A549 (cell line): ENCODE data around the gene ZSCAN26. TPM values are rescaled to one million over a fixed set of nuclear protein-coding genes. Genes with fewer than 3 reads are reported as not detected.
A peak's percentile ranks its signal among the peaks of the same experiment; 100 is the strongest.

Source experiments
- ATAC-seq, 2 experiments: fragments of 200-7000 bp in 1 of 2; fragments of >200 bp in 1 of 2; cut with Nextera tagmentation in 1 of 2; cut with Tn5 transposase in 1 of 2; 3 replicates each; pipeline versions ENCODE4 v1.8.0 to v1.9.1; 2018 to 2020; ENCODE audit warnings: mild to moderate bottlenecking in 1 of 2, moderate library complexity in 1 of 2
- CTCF ChIA-PET: fragments of 300-600 bp; sonication (Branson Sonifier 250); formaldehyde crosslinking; extraction: SDS; loops from one replicate; lab custom pipeline; 2021; ENCODE audit warnings: antibody characterized with exemption, inconsistent platforms; lab: Yijun Ruan, JAX
- POLR2A ChIA-PET: fragments of 350-600 bp; formaldehyde crosslinking; extraction: SDS; loops from one replicate; lab custom pipeline; 2021; ENCODE audit warnings: antibody characterized with exemption, inconsistent platforms; lab: Yijun Ruan, JAX
- DNase-seq, 2 experiments: peaks; one replicate each; pipeline versions ENCODE4 v3.0.0 to v3.0.0-alpha.2; 2011 to 2016; ENCODE audit warnings: low read depth in 1 of 2, low spot score in 1 of 2
- FAIRE-seq: peaks from 2 replicates; lab custom pipeline; 2011; peaks lifted over from hg19 to GRCh38; lab: Jason Lieb, UNC
- H3K27ac ChIP-seq, 2 experiments: fragments of >200 bp; sonication (Bioruptor Twin); formaldehyde crosslinking; 3 replicates each; pipeline ENCODE4 v1.5.1; 2016 to 2017
- H3K4me1 ChIP-seq: fragments of >200 bp; sonication (Bioruptor Twin); formaldehyde crosslinking; 3 replicates; pipeline ENCODE4 v1.6.1; 2016
- H3K4me2 ChIP-seq: fragments of >200 bp; sonication (Bioruptor Twin); formaldehyde crosslinking; 3 replicates; pipeline ENCODE4 v1.6.1; 2016
- H3K4me3 ChIP-seq: fragments of >200 bp; sonication (Bioruptor Twin); formaldehyde crosslinking; 3 replicates; pipeline ENCODE4 v1.5.1; 2016
- H3K9me3 ChIP-seq: fragments of >200 bp; sonication (Bioruptor Twin); formaldehyde crosslinking; 3 replicates; pipeline ENCODE4 v1.6.1; 2016
- CHD2 ChIP-seq: fragments of 150-350 bp; IDR thresholded peaks from 2 replicates; pipeline ENCODE4 v1.6.1; 2014; ENCODE audit warnings: low read length; ENCODE audit not compliant: partially characterized antibody
- E2F6 ChIP-seq: IDR thresholded peaks from 2 replicates; pipeline ENCODE4 v1.6.1; 2012; ENCODE audit warnings: low read depth, borderline replicate concordance
- EHF ChIP-seq: fragments of 250-450 bp; sonication (Bioruptor Pico); IDR thresholded peaks from 2 replicates; pipeline ENCODE4 v1.5.0; 2020; ENCODE audit warnings: mild to moderate bottlenecking
- ESRRA ChIP-seq: fragments of 150-350 bp; IDR thresholded peaks from 2 replicates; pipeline ENCODE4 v1.6.1; 2014; ENCODE audit warnings: mild to moderate bottlenecking, low read length, borderline replicate concordance
- FOSB ChIP-seq: fragments of 250-450 bp; sonication (Bioruptor Pico); IDR thresholded peaks from 2 replicates; pipeline ENCODE4 v1.5.0; 2020; ENCODE audit warnings: mild to moderate bottlenecking, moderate library complexity
- FOSL2 ChIP-seq, 2 experiments: fragments of 450-650 bp in 1 of 2; fragments of >200 bp in 1 of 2; sonication (Bioruptor Twin) in 1 of 2; formaldehyde crosslinking; IDR thresholded peaks; 2 replicates each; pipeline versions ENCODE4 v1.5.0 to v1.6.1; 2016 to 2020; ENCODE audit warnings: mild to moderate bottlenecking in 1 of 2, moderate library complexity in 1 of 2
- GATA3 ChIP-seq: IDR thresholded peaks from 2 replicates; pipeline ENCODE4 v1.6.1; 2012; ENCODE audit warnings: borderline replicate concordance
- HOXB13 ChIP-seq: fragments of 250-450 bp; sonication (Bioruptor Pico); IDR thresholded peaks from 2 replicates; pipeline ENCODE4 v1.5.0; 2020; ENCODE audit warnings: low read depth, mild to moderate bottlenecking, moderate library complexity
- JUN ChIP-seq, 2 experiments: fragments of >200 bp; sonication (Bioruptor Twin); formaldehyde crosslinking; IDR thresholded peaks; 2 replicates in 1 of 2; 3 replicates in 1 of 2; pipeline ENCODE4 v1.6.1; 2016 to 2017
- MAFK ChIP-seq: fragments of 450-650 bp; IDR thresholded peaks from 2 replicates; pipeline ENCODE4 v1.6.1; 2014; ENCODE audit not compliant: partially characterized antibody
- MAZ ChIP-seq: fragments of 150-350 bp; IDR thresholded peaks from 2 replicates; pipeline ENCODE4 v1.6.1; 2014; ENCODE audit warnings: antibody characterized with exemption, low read depth, low read length, borderline replicate concordance
- NR3C1 ChIP-seq: fragments of >200 bp; sonication (Bioruptor Twin); formaldehyde crosslinking; IDR thresholded peaks from 3 replicates; pipeline ENCODE4 v1.6.1; 2017
- PHF8 ChIP-seq: fragments of 200-600 bp; sonication (generic); IDR thresholded peaks from 2 replicates; pipeline ENCODE4 v1.6.1; 2016; ENCODE audit warnings: low read depth, mild to moderate bottlenecking, antibody characterized with exemption, moderate library complexity, borderline replicate concordance
- POLR2A ChIP-seq: IDR thresholded peaks from 2 replicates; pipeline ENCODE4 v1.6.1; 2012; ENCODE audit warnings: mild to moderate bottlenecking, low read length
- RAD21 ChIP-seq, 2 experiments: fragments of >200 bp in 1 of 2; sonication (Bioruptor Twin) in 1 of 2; formaldehyde crosslinking in 1 of 2; IDR thresholded peaks in 1 of 2; conservative IDR thresholded peaks in 1 of 2; 2 replicates in 1 of 2; 3 replicates in 1 of 2; pipeline ENCODE4 v1.6.1; 2012 to 2018; ENCODE audit warnings: inconsistent platforms in 1 of 2
- RNF2 ChIP-seq: fragments of 200-600 bp; sonication (generic); IDR thresholded peaks from 2 replicates; pipeline ENCODE4 v1.6.1; 2016; ENCODE audit warnings: low read depth, mild to moderate bottlenecking, antibody characterized with exemption, moderate library complexity, borderline replicate concordance
- SREBF2 ChIP-seq: fragments of 450-650 bp; IDR thresholded peaks from 2 replicates; pipeline ENCODE4 v1.6.1; 2014; ENCODE audit warnings: mild to moderate bottlenecking, moderate library complexity
- ZSCAN20 ChIP-seq: fragments of 250-450 bp; sonication (Bioruptor Pico); IDR thresholded peaks from 2 replicates; pipeline ENCODE4 v1.8.0; 2022; ENCODE audit warnings: mild to moderate bottlenecking, moderate library complexity
- WGBS: methylation state at CpG from one replicate; pipeline ENCODE4 v1.1.6; 2017; ENCODE audit errors: missing lambda C conversion rate; 5-methylcytosine and 5-hydroxymethylcytosine counted together
- polyA minus RNA-seq: library from RNA; depleted of rRNA, polyadenylated mRNA; stranded (reverse); fragments of >200 nt; gene quantifications from 2 replicates; pipeline ENCODE4 v1.2.3, GENCODE V29; 2011; rRNA and poly(A)+ RNA removed
- polyA plus RNA-seq, 4 experiments: library from polyadenylated mRNA; depleted of rRNA in 3 of 4; stranded (reverse); fragments of >200 nt; fragmentation: RNase III in 1 of 4; extraction: RNeasy Plus Mini Kit Qiagen cat#74134 plus additional on column Dnase treatment in 1 of 4; gene quantifications; 2 replicates in 3 of 4; 3 replicates in 1 of 4; pipeline ENCODE4 v1.2.3, GENCODE V29; 2011 to 2017
- TF ChIP-seq, protein P1 (sequence below): fragments of >200 bp; sonication (Bioruptor Twin); formaldehyde crosslinking; IDR thresholded peaks from 3 replicates; pipeline ENCODE4 v1.6.1; 2016
- TF ChIP-seq, protein P2 (sequence below): fragments of >200 bp; sonication (Bioruptor Twin); formaldehyde crosslinking; IDR thresholded peaks from 3 replicates; pipeline ENCODE4 v1.5.1; 2016

Gene ZSCAN26
- polyA plus RNA-seq (2011; rRNA removed) (10.1 and 11.2 TPM in 2 replicates), polyA plus RNA-seq (2017; fragmentation: RNase III; extraction: RNeasy Plus Mini Kit Qiagen cat#74134 plus additional on column Dnase treatment) (5.0 to 6.2 TPM (median 5.9 TPM) in 3 replicates), polyA minus RNA-seq (7.8 and 9.8 TPM in 2 replicates)
- polyA plus RNA-seq (2012; cell fraction: cytosol; rRNA removed), result 2.1 and 2.9 TPM in 2 replicates
- 3.3 and 4.0 TPM in 2 replicates for polyA plus RNA-seq (2012; cell fraction: nucleus; rRNA removed)

DNA sequence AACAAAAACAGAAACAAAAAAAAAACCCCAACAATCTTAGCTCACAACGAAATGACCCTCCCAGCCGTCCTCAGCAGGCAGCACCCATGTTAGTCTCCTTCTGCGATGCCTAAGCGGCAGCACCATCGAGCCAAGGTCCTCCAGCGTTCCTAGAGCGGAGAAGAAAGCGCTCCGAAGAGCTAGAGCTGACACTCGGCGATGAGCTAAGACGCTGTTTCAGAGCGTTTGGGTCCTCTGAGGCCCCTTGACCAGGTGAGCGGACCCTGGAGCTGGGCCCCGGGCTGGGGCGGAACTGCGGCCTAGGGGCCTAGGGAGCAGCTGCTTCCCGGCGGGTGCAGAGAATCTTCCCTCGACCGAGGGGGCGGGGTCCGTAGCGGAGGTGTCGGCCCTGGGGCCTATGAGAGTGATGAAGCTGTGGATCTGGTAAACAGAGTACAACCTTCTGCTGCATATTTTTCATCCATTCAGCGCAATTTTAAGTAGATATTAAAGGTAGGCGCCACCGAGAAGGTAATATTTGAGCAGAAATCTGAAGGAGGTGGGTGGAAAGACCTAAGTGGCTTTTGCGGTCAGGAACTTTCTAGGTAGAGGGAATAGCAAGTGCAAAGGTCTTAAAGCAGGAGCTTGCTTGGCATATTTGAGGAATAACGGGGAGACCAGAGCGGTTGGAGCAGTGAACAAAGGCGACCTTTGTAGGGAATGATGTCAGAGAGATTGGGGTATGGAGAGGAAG, at the start of gene ZSCAN26:
TSS of gene ZSCAN26 (plus strand) at position 182 of the 733 bp plus-strand sequence. CDS start 4,777 bp downstream, outside the sequence.
- FAIRE-seq, result no peak
- peak within 1 kb of the TSS; percentile 69 for H3K4me2 ChIP-seq
- POLR2A ChIA-PET, result interaction anchor here (0.6 to 1.6 kb wide), 11 partner anchors 14 to 714 kb away, joined by 3 to 25 read pairs (median 6); partner anchors contain the start of genes PGBD1, ZKSCAN3, ZKSCAN4 and ZSCAN31
- peak; percentile 67 to 91 for DNase-seq
- H3K9me3 ChIP-seq, result no peaks in the 10 kb centered on the region
- H3K4me1 ChIP-seq, result peaks cover 25% of the 10 kb centered on the region
- 0% methylated on average over 14 of the region's 32 CpGs for WGBS
- H3K4me3 ChIP-seq, result peak within 1 kb of the TSS; percentile 68
- ATAC-seq, result peak; percentile 99
- TF ChIP-seq RAD21 (conservative IDR thresholded peaks at IDR 0.05 in 1 of 2, IDR thresholded peaks at IDR 0.05 in 1 of 2) (no peak), FOSB (CRISPR knock-in tag) (no peak), E2F6 (no peak), SREBF2 (no peak), POLR2A (peak; percentile 33), NR3C1 (no peak), GATA3 (no peak), EHF (no peak), ESRRA (no peak), RNF2 (no peak), JUN (IDR thresholded peaks at IDR 0.05) (peak in 1 of 2 experiments; percentile 68; a peak in 2 of 5 replicates), HOXB13 (CRISPR knock-in tag) (no peak), PHF8 (peak; percentile 87), MAFK (no peak), ZSCAN20 (no peak)
- TF ChIP-seq, protein P1, sequence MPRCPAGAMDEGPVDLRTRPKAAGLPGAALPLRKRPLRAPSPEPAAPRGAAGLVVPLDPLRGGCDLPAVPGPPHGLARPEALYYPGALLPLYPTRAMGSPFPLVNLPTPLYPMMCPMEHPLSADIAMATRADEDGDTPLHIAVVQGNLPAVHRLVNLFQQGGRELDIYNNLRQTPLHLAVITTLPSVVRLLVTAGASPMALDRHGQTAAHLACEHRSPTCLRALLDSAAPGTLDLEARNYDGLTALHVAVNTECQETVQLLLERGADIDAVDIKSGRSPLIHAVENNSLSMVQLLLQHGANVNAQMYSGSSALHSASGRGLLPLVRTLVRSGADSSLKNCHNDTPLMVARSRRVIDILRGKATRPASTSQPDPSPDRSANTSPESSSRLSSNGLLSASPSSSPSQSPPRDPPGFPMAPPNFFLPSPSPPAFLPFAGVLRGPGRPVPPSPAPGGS, result 0 out of 3 replicates have a peak, but pooled peaks have one; percentile 15
- peak within 1 kb of the TSS; percentile 93 to 96 for H3K27ac ChIP-seq
- CTCF ChIA-PET, result interaction anchor here (1.7 kb wide), 1 partner anchor 89 kb away, joined by 6 read pairs; no protein-coding TSS in a partner anchor

DNA sequence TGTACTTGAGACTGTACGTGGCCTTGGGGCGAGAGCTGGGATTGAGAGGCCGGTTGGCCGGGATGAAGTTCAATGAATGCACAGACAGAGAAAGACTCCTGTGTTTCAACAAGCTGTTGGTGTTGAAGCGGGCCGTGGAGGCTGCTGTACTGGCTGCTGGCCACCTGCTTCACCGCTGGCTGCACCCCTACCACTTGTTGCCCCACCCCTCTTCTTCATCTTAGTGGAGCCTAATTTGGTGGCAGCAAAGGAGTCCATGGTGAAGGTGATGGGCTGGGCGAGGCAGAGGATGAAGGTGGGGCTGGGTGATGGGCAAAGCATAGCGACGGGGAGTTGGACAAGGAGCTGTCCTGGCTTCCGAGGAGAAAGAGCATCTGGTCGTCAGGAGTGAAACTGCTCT, 49.1 kb upstream of the ZSCAN26 start:
- ATAC-seq (no peak), DNase-seq (no peak), FAIRE-seq (no peak)
- WGBS, result 92% methylated on average over 12 of the region's 12 CpGs
- peak overlapping the region; percentile 57; the same call in 1 of the 3 replicates for H3K4me3 ChIP-seq
- peak overlapping the region; percentile 92 to 98; a peak in 5 of 6 replicates for H3K27ac ChIP-seq
- TF ChIP-seq CHD2, result no peak
- TF ChIP-seq JUN (IDR thresholded peaks at IDR 0.05), result no peak
- TF ChIP-seq FOSL2 (IDR thresholded peaks at IDR 0.05), result no peak
- TF ChIP-seq FOSL2 (CRISPR knock-in tag; IDR thresholded peaks at IDR 0.05), result no peak
- TF ChIP-seq, protein P2, sequence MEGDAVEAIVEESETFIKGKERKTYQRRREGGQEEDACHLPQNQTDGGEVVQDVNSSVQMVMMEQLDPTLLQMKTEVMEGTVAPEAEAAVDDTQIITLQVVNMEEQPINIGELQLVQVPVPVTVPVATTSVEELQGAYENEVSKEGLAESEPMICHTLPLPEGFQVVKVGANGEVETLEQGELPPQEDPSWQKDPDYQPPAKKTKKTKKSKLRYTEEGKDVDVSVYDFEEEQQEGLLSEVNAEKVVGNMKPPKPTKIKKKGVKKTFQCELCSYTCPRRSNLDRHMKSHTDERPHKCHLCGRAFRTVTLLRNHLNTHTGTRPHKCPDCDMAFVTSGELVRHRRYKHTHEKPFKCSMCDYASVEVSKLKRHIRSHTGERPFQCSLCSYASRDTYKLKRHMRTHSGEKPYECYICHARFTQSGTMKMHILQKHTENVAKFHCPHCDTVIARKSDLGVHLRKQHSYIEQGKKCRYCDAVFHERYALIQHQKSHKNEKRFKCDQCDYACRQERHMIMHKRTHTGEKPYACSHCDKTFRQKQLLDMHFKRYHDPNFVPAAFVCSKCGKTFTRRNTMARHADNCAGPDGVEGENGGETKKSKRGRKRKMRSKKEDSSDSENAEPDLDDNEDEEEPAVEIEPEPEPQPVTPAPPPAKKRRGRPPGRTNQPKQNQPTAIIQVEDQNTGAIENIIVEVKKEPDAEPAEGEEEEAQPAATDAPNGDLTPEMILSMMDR, result no peak
- TF ChIP-seq MAZ, result no peak
- ChIA-PET POLR2A (interaction anchor here (1.0 to 1.6 kb wide), 4 partner anchors 49 to 325 kb away, joined by 3 to 10 read pairs (median 7); partner anchors contain the start of gene ZSCAN26), CTCF (no interaction called here)
- peaks cover 7% of the 10 kb centered on the region; the same call in 1 of the 3 replicates for H3K4me1 ChIP-seq
- H3K9me3 ChIP-seq, result no peaks in the 10 kb centered on the region
- H3K4me2 ChIP-seq, result peak overlapping the region; percentile 96
